Type B pancreatic cell (in vitro differentiated cells): ENCODE results near the gene RIF1. TPM values are rescaled to one million over a fixed set of nuclear protein-coding genes. Genes with fewer than 3 reads are reported as not detected.

Experiments
- DNase-seq: peaks from one replicate; pipeline ENCODE4 v3.0.0; 2021; ENCODE audit warnings: mixed read lengths; ENCODE audit not compliant: unreplicated experiment; ENCODE audit errors: extremely low spot score
- H3K27ac Mint-ChIP-seq: 2 replicates; pipeline ENCODE4 v1.8.0; 2021; ENCODE audit warnings: mild to moderate bottlenecking, mixed read lengths
- H3K27me3 Mint-ChIP-seq: 2 replicates; pipeline ENCODE4 v1.8.0; 2021; ENCODE audit warnings: mixed read lengths
- H3K36me3 Mint-ChIP-seq: 2 replicates; pipeline ENCODE4 v1.8.0; 2021; ENCODE audit warnings: mixed read lengths
- H3K4me1 Mint-ChIP-seq: one replicate; pipeline ENCODE4 v1.8.0; 2021; ENCODE audit warnings: mixed read lengths; ENCODE audit not compliant: unreplicated experiment
- H3K4me3 Mint-ChIP-seq: 2 replicates; pipeline ENCODE4 v1.8.0; 2021; ENCODE audit warnings: mild to moderate bottlenecking, mixed read lengths
- H3K9me3 Mint-ChIP-seq: 2 replicates; pipeline ENCODE4 v1.8.0; 2021; ENCODE audit warnings: mixed read lengths
- long read RNA-seq: library from polyadenylated mRNA; unstranded; transcript quantifications from one replicate; pipeline ENCODE4 v2.0.0, GENCODE V29; 2020
- total RNA-seq: library from RNA; stranded (reverse); gene quantifications from 2 replicates; pipeline ENCODE4 v1.2.1, GENCODE V29; 2021; ENCODE audit warnings: low replicate concordance
- TF ChIP-seq, protein P1 (sequence below): fragments of 200-600 bp; sonication (generic); conservative IDR thresholded peaks from 2 replicates; pipeline ENCODE4 v1.5.0; 2021; ENCODE audit warnings: antibody characterized with exemption, mild to moderate bottlenecking

Gene RIF1, protein sequence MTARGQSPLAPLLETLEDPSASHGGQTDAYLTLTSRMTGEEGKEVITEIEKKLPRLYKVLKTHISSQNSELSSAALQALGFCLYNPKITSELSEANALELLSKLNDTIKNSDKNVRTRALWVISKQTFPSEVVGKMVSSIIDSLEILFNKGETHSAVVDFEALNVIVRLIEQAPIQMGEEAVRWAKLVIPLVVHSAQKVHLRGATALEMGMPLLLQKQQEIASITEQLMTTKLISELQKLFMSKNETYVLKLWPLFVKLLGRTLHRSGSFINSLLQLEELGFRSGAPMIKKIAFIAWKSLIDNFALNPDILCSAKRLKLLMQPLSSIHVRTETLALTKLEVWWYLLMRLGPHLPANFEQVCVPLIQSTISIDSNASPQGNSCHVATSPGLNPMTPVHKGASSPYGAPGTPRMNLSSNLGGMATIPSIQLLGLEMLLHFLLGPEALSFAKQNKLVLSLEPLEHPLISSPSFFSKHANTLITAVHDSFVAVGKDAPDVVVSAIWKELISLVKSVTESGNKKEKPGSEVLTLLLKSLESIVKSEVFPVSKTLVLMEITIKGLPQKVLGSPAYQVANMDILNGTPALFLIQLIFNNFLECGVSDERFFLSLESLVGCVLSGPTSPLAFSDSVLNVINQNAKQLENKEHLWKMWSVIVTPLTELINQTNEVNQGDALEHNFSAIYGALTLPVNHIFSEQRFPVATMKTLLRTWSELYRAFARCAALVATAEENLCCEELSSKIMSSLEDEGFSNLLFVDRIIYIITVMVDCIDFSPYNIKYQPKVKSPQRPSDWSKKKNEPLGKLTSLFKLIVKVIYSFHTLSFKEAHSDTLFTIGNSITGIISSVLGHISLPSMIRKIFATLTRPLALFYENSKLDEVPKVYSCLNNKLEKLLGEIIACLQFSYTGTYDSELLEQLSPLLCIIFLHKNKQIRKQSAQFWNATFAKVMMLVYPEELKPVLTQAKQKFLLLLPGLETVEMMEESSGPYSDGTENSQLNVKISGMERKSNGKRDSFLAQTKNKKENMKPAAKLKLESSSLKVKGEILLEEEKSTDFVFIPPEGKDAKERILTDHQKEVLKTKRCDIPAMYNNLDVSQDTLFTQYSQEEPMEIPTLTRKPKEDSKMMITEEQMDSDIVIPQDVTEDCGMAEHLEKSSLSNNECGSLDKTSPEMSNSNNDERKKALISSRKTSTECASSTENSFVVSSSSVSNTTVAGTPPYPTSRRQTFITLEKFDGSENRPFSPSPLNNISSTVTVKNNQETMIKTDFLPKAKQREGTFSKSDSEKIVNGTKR (N-terminal part only)
- total RNA-seq: 42.0 and 48.7 TPM in 2 replicates
- long read RNA-seq, partial matches to known transcripts: 66 of 95 reads
- long read RNA-seq, other reads (novel, unspliced or antisense): 29 of 95 reads

DNA sequence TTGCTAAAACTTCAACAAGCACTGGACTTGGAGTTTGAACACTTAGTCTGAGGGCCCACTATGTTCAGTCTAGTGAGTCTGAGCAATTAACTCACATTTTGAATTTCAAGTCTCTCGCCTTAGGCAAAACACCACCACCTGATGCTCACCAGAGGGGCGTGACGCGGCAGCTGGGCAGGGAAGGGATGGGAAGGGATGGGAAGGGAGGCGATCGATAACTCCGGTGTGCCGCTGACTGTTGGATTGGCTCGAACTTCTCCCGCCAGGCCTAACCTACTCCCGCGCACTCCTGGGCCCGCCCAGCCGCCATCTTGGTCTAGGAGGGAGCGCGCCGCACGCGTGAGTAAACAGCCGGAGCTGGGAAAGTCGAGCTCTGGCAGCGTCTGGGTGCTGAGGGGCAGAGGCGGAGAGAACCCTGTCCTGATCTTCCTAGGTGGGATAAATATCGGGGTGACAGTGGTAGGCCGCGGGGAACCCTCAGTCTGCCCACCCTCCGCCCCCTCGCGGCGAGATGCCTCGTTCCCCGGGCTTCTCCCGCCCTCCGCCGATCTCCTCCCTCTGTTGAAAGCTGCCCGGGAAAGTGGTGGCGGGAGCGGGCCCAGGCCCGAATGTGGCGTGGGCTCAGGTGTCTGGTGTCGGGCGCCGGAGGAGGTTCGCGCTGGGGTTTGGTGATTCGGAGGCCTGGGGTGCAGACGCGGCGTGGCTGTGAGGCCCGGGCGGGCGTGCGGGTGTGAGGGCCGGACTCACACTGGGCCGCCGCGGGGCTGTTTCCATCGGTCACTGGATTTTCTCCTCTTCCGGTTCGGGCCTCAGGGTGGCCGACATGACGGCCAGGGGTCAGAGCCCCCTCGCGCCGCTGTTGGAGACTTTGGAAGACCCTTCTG lies at the start of gene RIF1:
RIF1 (plus strand) TSS at position 302 of the 884 bp plus-strand sequence; CDS start at position 824, 522 bp downstream.
- peaks cover 22% of the 10 kb centered on the region for H3K36me3 Mint-ChIP-seq
- TF ChIP-seq, protein P1, sequence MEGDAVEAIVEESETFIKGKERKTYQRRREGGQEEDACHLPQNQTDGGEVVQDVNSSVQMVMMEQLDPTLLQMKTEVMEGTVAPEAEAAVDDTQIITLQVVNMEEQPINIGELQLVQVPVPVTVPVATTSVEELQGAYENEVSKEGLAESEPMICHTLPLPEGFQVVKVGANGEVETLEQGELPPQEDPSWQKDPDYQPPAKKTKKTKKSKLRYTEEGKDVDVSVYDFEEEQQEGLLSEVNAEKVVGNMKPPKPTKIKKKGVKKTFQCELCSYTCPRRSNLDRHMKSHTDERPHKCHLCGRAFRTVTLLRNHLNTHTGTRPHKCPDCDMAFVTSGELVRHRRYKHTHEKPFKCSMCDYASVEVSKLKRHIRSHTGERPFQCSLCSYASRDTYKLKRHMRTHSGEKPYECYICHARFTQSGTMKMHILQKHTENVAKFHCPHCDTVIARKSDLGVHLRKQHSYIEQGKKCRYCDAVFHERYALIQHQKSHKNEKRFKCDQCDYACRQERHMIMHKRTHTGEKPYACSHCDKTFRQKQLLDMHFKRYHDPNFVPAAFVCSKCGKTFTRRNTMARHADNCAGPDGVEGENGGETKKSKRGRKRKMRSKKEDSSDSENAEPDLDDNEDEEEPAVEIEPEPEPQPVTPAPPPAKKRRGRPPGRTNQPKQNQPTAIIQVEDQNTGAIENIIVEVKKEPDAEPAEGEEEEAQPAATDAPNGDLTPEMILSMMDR: peak; percentile 81
- H3K4me3 Mint-ChIP-seq: peak within 1 kb of the TSS; percentile 96
- peak within 1 kb of the TSS; percentile 91 for H3K27ac Mint-ChIP-seq
- peaks cover 4% of the 10 kb centered on the region for H3K9me3 Mint-ChIP-seq
- H3K4me1 Mint-ChIP-seq: peaks cover 12% of the 10 kb centered on the region
- DNase-seq: peak; percentile 89
- no peaks in the 10 kb centered on the region for H3K27me3 Mint-ChIP-seq

DNA sequence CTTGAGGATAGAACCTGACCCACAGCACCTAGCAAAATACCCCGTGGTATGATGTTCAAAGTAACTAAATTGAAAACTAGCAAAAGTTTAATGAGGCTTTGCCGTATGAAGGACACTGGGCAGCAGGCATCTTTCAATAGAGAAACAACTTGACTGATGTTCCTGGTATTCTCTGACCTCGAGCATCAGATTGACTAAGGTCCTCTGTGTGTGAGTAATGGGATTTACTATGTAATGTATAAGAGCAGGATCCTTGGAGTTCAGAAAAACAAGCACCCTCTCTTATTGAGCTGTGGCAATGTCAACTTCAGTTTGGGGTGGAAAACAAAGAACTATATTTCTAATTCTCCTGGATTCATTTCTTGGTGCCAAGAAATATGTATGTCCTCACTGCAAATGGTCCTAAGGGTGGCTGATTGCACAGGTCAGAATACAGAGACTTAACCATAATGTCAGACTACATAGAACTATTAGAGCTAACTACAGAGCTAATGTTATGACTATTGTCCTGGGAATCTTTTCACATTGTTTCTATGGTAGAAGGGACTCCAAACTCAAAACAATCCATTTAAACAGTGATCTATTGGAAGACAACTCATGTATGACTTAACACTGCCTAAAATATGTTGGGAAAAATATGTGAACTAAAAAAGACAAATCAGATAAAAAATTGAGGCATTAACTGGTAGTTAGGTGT lies 47.9 kb upstream of the RIF1 start:
- H3K27me3 Mint-ChIP-seq: no peaks in the 10 kb centered on the region
- H3K9me3 Mint-ChIP-seq: peaks cover 5% of the 10 kb centered on the region
- H3K27ac Mint-ChIP-seq: no peak overlapping the region
- no peaks in the 10 kb centered on the region for H3K36me3 Mint-ChIP-seq
- TF ChIP-seq, protein P1: no peak
- H3K4me1 Mint-ChIP-seq: peaks cover 18% of the 10 kb centered on the region
- DNase-seq: no peak
- H3K4me3 Mint-ChIP-seq: no peak overlapping the region

DNA sequence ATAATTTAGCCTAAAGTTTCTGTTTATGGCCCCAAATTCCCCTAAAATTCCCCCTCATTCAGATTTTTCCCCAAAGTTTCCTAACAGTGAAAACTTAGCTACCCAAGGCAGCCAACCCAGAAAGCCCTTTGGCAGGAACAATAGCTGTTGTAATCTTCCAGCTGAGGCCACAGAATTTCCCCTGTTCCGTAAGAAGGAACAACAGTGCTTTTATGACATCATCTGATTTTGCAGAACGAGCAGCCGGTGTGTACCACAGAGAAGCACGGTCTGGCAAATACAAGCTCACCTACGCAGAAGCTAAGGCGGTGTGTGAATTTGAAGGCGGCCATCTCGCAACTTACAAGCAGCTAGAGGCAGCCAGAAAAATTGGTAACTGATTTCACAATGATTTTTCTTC lies 46.0 kb upstream of the RIF1 start:
- Mint-ChIP-seq H3K27me3 (no peaks in the 10 kb centered on the region), H3K27ac (no peak overlapping the region), H3K4me3 (no peak overlapping the region), H3K9me3 (peaks cover 5% of the 10 kb centered on the region), H3K36me3 (no peaks in the 10 kb centered on the region), H3K4me1 (peaks cover 9% of the 10 kb centered on the region)
- no peak for DNase-seq
- TF ChIP-seq, protein P1: no peak

DNA sequence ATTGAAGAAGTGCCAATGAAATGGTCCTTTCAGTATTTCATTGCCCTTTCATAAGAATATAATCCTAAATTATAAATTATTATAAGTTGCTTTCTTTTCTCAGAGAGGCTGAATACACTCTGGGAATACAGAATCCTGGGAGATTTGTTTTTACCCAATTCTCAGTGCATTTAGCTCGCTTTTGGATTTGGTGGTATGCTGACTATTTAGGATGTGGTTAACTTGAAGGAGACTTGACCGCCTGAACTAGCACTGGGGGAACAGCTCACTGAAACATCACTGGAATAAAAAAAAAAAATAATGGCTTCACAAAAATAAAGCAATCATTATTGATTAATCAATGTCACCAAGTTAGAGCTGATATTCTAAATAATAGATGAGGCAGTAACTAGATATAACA lies 42.1 kb upstream of the RIF1 start:
- Mint-ChIP-seq H3K4me1 (no peaks in the 10 kb centered on the region), H3K27ac (no peak overlapping the region), H3K27me3 (no peaks in the 10 kb centered on the region), H3K36me3 (no peaks in the 10 kb centered on the region), H3K4me3 (no peak overlapping the region), H3K9me3 (no peaks in the 10 kb centered on the region)
- TF ChIP-seq, protein P1: no peak
- DNase-seq: no peak
